LNCAP (cell line): ENCODE results near the gene PHYHIPL.

Experiments used
- CTCF ChIP-seq: fragments of 450-650 bp; IDR thresholded peaks from 2 replicates; pipeline ENCODE4 v1.5.1; 2017; ENCODE audit warnings: mild to moderate bottlenecking

PHYHIPL gene

GRCh38 chr10:59285073-59285472 is 108.6 kb downstream of the PHYHIPL start:
- TF ChIP-seq CTCF, result no peak

GRCh38 chr10:59285848-59286247 is 109.4 kb downstream of the PHYHIPL start:
- TF ChIP-seq CTCF, result no peak

- no peak for TF ChIP-seq CTCF
Observed at GRCh38 chr10:59287587-59288255, 111.3 kb downstream of the PHYHIPL start.

- TF ChIP-seq CTCF, result no peak
Observed at GRCh38 chr10:59289853-59290252, 113.4 kb downstream of the PHYHIPL start.

- TF ChIP-seq CTCF, result peak; percentile 29; the same call in 1 of the 2 replicates
Observed at GRCh38 chr10:59290448-59290847, 114.0 kb downstream of the PHYHIPL start.
